Esophagus (tissue), 2 donors: Measurements from ENCODE around the gene SYNE1. TPM values are rescaled to one million over a fixed set of nuclear protein-coding genes. Genes with fewer than 3 reads are reported as not detected.
"Not testable (repeated sequence)": the region's sequence is repeated elsewhere in the genome, so short reads cannot be mapped to it uniquely, and the experiment has no call there.

ENCODE experiments used
- H3K27ac ChIP-seq, 2 donors: one replicate each; pipeline ENCODE4 v1.5.1; 2013; ENCODE audit warnings: low read depth in 2 of 2, mild to moderate bottlenecking in 2 of 2, inconsistent platforms in 1 of 2, low read length in 1 of 2, moderate library complexity in 1 of 2
- H3K27me3 ChIP-seq, 2 donors: one replicate each; pipeline ENCODE4 v1.6.1; 2013; ENCODE audit warnings: low read length in 2 of 2, control low read depth in 1 of 2, mild to moderate bottlenecking in 1 of 2; ENCODE audit not compliant: insufficient read depth in 2 of 2, control insufficient read depth in 1 of 2
- H3K36me3 ChIP-seq, 2 donors: one replicate each; pipeline ENCODE4 v1.6.1; 2013; ENCODE audit warnings: low read length in 1 of 2; ENCODE audit not compliant: control insufficient read depth in 2 of 2, insufficient read depth in 2 of 2
- H3K4me1 ChIP-seq, 2 donors: one replicate each; pipeline ENCODE4 v1.6.1; 2013; ENCODE audit warnings: low read length in 1 of 2; ENCODE audit not compliant: control insufficient read depth in 2 of 2, insufficient read depth in 2 of 2
- H3K4me3 ChIP-seq, 2 donors: one replicate each; pipeline ENCODE4 v1.5.1; 2013; ENCODE audit warnings: low read length in 2 of 2, mild to moderate bottlenecking in 2 of 2, low read depth in 1 of 2, moderate library complexity in 1 of 2
- H3K9me3 ChIP-seq, 2 donors: one replicate each; pipeline ENCODE4 v1.6.1; 2013; ENCODE audit warnings: mild to moderate bottlenecking in 2 of 2, low read depth in 1 of 2, low read length in 1 of 2, moderate library complexity in 1 of 2; ENCODE audit not compliant: control insufficient read depth in 2 of 2, insufficient read depth in 1 of 2
- WGBS, 2 donors: extraction: QIAGEN DNeasy Blood & Tissue Kit; methylation state at CpG; one replicate each; pipeline ENCODE4 v1.1.7; 2013; 5-methylcytosine and 5-hydroxymethylcytosine counted together
- polyA plus RNA-seq, 2 donors: library from polyadenylated mRNA; stranded (reverse); fragments of 200-250 nt; gene quantifications; one replicate each; pipeline ENCODE4 v1.2.3, GENCODE V29; 2013
- donor health status: healthy with polysubstance abuse.
- donor health status: Bipolar disorder and iron deficiency.

Gene SYNE1
- polyA plus RNA-seq, 2 donors = 5.4 to 7.1 TPM

GRCh38 chr6:152338335-152339125 is 298.6 kb downstream of the SYNE1 start:
- Histone ChIP-seq H3K9me3 (no peaks in the 10 kb centered on the region), H3K4me3 (no peak overlapping the region), H3K27ac (no peak overlapping the region), H3K4me1 (no peaks in the 10 kb centered on the region), H3K27me3 (no peaks in the 10 kb centered on the region), H3K36me3 (no peaks in the 10 kb centered on the region)
- 49 to 53% methylated on average over 10 of the region's 10 CpGs for WGBS, 2 donors

- no peaks in the 10 kb centered on the region for H3K4me1 ChIP-seq
- peak overlapping the region in 1 of 2 donors; percentile 10 for H3K27ac ChIP-seq
- 89 to 92% methylated on average over 4 of the region's 4 CpGs for WGBS, 2 donors
- H3K27me3 ChIP-seq = no peaks in the 10 kb centered on the region
- H3K9me3 ChIP-seq = no peaks in the 10 kb centered on the region
- H3K4me3 ChIP-seq = no peak overlapping the region
- no peaks in the 10 kb centered on the region for H3K36me3 ChIP-seq
Measured at GRCh38 chr6:152334555-152334954, 302.6 kb downstream of the SYNE1 start.

GRCh38 chr6:152330961-152331360 is 306.2 kb downstream of the SYNE1 start:
- WGBS, 2 donors = 83 to 87% methylated on average over 7 of the region's 7 CpGs
- H3K36me3 ChIP-seq = no peaks in the 10 kb centered on the region

GRCh38 chr6:152329638-152330448 is 307.3 kb downstream of the SYNE1 start:
- Histone ChIP-seq H3K4me3 (no peak overlapping the region), H3K36me3 (peaks cover 0 to 2% of the 10 kb centered on the region in 2 donors), H3K9me3 (no peaks in the 10 kb centered on the region), H3K27me3 (no peaks in the 10 kb centered on the region), H3K27ac (no peak overlapping the region), H3K4me1 (no peaks in the 10 kb centered on the region)
- WGBS, 2 donors = 89% methylated on average over 13 of the region's 13 CpGs

More at GRCh38 chr6:152330961-152331360, 306.2 kb downstream of the SYNE1 start:
- Histone ChIP-seq H3K27ac (no peak overlapping the region), H3K4me3 (no peak overlapping the region), H3K9me3 (no peaks in the 10 kb centered on the region), H3K27me3 (no peaks in the 10 kb centered on the region), H3K4me1 (no peaks in the 10 kb centered on the region)

GRCh38 chr6:152328200-152328599 is 309.0 kb downstream of the SYNE1 start:
- not testable (repeated sequence) for H3K4me3 ChIP-seq, H3K36me3 ChIP-seq, H3K4me1 ChIP-seq, H3K27me3 ChIP-seq, H3K27ac ChIP-seq, H3K9me3 ChIP-seq
- 97 to 99% methylated on average over 3 of the region's 3 CpGs for WGBS, 2 donors

- H3K27ac ChIP-seq = no peak overlapping the region
- H3K27me3 ChIP-seq = no peaks in the 10 kb centered on the region
- H3K4me1 ChIP-seq = no peaks in the 10 kb centered on the region
- H3K9me3 ChIP-seq = no peaks in the 10 kb centered on the region
- peak overlapping the region in 1 of 2 donors; percentile 2 for H3K4me3 ChIP-seq
- H3K36me3 ChIP-seq = peaks cover 0 to 4% of the 10 kb centered on the region in 2 donors
- 53 to 70% methylated on average over 13 of the region's 13 CpGs for WGBS, 2 donors
Measured at GRCh38 chr6:152323376-152323775, 313.8 kb downstream of the SYNE1 start.

- H3K27ac ChIP-seq = no peak overlapping the region
Measured at GRCh38 chr6:152318278-152318677, 318.9 kb downstream of the SYNE1 start.

GRCh38 chr6:152316024-152316423 is 321.1 kb downstream of the SYNE1 start:
- H3K27ac ChIP-seq = no peak overlapping the region
- no peaks in the 10 kb centered on the region for H3K36me3 ChIP-seq

More at GRCh38 chr6:152318278-152318677, 318.9 kb downstream of the SYNE1 start:
- no peaks in the 10 kb centered on the region for H3K36me3 ChIP-seq
- H3K9me3 ChIP-seq = no peaks in the 10 kb centered on the region
- H3K27me3 ChIP-seq = no peaks in the 10 kb centered on the region
- H3K4me1 ChIP-seq = no peaks in the 10 kb centered on the region
- no peak overlapping the region for H3K4me3 ChIP-seq
- WGBS, 2 donors = 76 to 79% methylated on average over 4 of the region's 4 CpGs

GRCh38 chr6:152314483-152314832 is 322.7 kb downstream of the SYNE1 start:
- Histone ChIP-seq H3K4me1 (no peaks in the 10 kb centered on the region), H3K9me3 (no peaks in the 10 kb centered on the region), H3K4me3 (no peak overlapping the region), H3K27ac (no peak overlapping the region), H3K27me3 (no peaks in the 10 kb centered on the region), H3K36me3 (peaks cover 0 to 2% of the 10 kb centered on the region in 2 donors)
- WGBS, 2 donors = 93 to 94% methylated on average over 5 of the region's 5 CpGs

More at GRCh38 chr6:152316024-152316423, 321.1 kb downstream of the SYNE1 start:
- WGBS, 2 donors = 75 to 77% methylated on average over 7 of the region's 7 CpGs
- Histone ChIP-seq H3K27me3 (no peaks in the 10 kb centered on the region), H3K9me3 (no peaks in the 10 kb centered on the region), H3K4me1 (no peaks in the 10 kb centered on the region), H3K4me3 (no peak overlapping the region)
